HG03469 (cell line): Measurements from ENCODE around the gene CNN2.

Source experiments
- ATAC-seq: cut with Tn5 transposase; IDR thresholded peaks from one replicate; pipeline ENCODE4 v1.9.1; 2021; ENCODE audit warnings: mild to moderate bottlenecking, moderate library complexity, moderate number of reproducible peaks; ENCODE audit not compliant: unreplicated experiment

The CNN2 gene

GRCh38 chr19:1080360-1081161 lies 54.2 kb downstream of the CNN2 start:
- no peak for ATAC-seq

DNA sequence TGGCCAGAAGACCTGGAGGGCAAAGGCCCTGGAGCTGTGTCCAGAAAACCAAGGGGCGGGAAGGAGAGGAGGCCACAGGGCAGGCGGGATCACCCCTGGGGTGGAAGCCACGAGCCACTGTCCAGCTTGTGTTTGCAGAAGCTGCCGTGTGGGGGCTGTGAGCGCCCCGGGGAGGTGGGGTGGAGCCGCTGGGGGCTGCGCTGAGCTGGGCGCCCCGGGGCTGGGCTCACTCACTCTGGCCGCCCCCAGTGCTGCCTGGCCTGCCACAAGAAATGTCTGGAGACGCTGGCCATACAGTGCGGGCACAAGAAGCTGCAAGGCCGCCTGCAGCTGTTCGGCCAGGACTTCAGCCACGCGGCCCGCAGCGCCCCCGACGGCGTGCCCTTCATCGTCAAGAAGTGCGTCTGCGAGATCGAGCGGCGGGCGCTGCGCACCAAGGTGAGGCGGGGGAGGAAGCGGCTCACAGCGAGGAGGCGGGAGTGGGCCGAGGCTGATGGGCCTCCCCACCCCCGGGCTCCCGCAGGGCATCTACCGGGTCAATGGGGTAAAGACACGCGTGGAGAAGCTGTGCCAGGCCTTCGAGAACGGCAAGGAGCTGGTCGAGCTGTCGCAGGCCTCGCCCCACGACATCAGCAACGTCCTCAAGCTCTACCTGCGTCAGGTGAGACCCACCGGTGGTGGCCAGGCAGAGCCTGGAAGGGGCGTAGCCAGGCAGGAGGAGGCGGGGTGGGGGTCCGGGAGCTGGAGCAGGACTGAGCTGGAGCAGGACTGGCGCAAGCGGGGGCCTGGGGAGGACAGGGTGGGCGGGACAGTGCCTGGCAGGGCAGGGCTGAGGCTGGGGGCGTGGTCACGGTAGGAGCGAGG lies 55.1 kb downstream of the CNN2 start:
- ATAC-seq = no peak

DNA sequence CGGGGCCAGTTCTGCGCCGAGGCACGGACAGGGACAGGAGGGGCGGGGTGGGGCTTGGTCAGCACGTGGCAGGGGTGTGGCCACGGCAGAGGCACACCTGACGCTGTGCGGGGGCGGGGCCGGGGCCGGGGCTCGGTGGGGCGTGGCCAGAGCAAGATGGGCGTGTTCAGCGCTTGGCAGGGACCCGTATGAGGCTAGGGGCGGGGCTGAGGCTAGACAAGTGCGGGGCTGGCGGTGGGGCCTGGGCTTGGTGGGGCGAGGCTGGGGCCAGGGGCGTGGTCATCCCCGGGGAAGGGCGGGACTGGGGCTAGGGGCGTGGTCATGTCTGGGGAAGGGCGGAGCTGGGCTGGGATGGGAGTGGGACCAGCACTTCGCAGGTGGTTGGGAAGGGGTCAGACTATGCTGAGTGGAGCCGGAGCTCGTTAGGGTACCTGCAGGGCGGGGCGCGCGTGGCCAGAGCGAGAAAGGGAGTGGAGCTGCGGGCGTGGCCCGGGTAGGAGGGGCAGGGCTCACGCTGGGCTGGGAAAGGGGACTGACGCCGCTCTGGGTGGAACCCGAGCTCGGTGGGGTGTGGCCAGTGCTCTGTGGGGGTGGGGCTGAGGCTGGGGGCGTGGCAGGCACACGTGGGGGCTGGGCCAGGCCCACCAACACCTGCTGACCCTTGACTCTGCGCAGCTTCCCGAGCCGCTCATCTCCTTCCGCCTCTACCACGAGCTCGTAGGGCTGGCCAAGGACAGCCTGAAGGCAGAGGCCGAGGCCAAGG lies 55.9 kb downstream of the CNN2 start:
- no peak for ATAC-seq

DNA sequence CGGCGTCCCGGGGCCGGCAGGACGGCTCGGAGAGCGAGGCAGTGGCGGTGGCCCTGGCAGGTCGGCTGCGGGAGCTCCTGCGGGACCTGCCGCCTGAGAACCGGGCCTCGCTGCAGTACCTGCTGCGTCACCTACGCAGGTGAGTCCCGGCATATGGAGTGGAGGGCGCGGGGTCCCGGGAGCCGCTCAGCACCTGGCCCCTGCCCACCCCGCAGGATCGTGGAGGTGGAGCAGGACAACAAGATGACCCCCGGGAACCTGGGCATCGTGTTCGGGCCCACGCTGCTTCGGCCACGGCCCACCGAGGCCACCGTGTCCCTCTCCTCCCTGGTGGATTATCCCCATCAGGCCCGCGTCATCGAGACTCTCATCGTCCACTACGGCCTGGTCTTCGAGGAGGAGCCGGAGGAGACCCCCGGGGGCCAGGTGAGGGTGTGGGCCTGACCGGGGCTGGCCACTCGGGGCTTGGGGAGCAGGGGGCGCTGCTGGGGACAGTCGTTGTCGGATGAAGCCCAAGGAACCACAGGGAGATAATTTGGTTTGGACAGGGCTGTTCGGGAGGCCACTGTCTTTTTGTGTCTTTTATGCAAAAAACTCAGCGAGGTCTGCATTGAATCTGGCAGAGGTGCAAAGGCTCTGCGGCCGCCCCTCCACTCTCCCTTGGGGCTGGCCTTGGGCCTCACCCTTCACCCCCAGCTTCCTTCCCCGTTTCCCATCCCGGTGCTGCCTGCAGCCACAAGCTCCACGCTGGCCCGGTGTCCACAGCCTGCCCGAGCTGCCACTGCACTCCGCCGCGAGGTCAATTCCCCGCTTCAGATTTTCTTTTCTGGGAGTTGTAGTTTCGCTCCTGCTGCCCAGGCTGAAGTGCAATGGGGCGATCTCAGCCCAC lies 56.8 kb downstream of the CNN2 start:
- ATAC-seq = no peak

GRCh38 chr19:1084024-1084868 lies 57.8 kb downstream of the CNN2 start:
- no peak for ATAC-seq

DNA sequence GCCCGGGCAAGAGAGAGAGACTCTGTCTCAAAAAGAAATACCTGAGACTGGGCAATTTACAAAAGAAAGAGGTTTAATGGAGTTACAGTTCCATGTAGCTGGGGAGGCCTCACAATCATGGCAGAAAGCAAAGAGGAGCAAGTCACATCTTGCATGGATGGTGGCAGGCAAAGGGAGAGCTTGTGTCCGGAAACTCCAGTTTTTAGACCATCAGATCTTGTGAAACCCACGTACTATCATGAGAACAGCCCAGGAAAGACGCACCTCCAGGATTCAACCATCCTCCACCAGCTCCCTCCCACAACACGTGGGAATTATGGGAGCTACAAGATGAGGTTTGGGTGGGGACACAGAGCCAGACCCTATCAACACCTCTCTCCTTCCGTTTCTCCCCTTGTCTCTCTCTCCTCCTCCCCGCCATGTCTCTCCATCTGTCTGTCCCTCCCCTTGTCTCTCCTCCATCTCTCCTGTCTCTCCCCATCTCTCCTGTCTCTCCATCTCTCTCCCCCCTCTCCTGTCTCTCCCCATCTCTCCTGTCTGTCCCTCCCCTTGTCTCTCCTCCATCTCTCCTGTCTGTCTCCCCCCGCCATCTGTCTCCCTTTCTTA lies 58.7 kb downstream of the CNN2 start:
- no peak for ATAC-seq

DNA sequence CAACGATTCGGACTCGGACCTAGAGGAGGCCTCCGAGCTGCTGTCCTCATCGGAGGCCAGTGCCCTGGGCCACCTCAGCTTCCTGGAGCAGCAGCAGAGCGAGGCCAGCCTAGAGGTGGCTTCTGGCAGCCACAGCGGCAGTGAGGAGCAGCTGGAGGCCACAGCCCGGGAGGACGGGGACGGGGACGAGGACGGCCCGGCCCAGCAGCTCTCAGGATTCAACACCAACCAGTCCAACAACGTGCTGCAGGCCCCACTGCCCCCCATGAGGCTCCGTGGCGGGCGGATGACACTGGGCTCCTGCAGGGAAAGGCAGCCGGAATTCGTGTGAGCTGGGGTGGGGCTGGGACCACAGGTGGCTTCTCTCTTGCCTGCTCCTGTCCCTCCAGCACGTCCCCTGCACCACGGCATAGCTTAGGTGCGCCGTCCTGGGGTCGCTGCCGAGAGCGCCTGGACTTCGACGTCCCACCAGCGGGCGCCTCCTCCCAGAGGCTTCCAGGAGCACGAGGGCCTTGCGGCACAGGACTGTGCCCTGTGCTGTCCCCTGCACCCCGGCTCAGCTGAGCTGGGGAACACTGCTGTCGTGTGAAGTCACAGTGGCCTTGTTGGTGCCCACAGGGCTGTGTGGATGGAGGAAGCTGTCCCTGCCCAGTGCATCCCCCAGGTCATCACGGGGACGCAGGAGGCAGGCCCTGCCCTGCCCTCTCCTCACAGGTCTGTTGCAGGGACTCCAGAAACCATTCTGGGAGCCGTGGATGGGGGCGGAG lies 59.5 kb downstream of the CNN2 start:
- ATAC-seq = no peak

- ATAC-seq = no peak
Measured at GRCh38 chr19:1086613-1087012, 60.2 kb downstream of the CNN2 start.

GRCh38 chr19:1087813-1088415 lies 61.5 kb downstream of the CNN2 start:
- no peak for ATAC-seq

DNA sequence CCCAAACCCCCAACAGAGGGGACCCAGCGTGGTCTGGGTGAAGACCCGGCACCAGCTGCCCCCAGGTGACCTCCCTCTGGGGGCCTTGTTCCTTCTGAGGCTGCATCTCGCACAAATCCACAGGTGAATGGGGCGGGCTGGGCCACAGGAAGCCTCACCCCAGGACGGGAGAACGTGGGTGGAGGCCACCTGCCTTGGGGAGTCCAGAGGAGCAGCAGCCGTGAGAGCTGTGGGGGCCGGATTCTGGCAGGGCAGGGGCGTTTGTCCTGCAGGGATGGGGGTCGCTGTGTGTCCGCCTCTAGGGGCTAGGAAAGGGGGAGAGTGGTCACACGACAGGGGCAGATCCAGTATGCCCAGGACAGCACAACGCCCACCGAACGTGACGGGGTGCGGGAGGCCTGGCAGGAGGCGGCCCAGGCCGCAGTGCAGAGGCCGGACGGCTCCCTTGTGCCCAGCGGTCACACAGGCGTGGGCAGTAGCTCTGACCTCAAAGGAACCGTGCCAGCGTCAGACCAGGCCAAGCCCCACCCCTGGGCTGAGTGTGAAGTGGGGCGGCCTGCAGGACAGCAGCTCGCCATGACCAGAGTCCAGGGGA lies 62.1 kb downstream of the CNN2 start:
- ATAC-seq = no peak
